Panc1 (cell line): Measurements from ENCODE around the gene F2RL1. TPM values are rescaled to one million over a fixed set of nuclear protein-coding genes. Genes with fewer than 3 reads are reported as not detected.

Source experiments
- ATAC-seq: fragments of 200-7000 bp; cut with Tn5 transposase; 2 replicates; pipeline ENCODE4 v1.9.1; 2020; ENCODE audit warnings: mild to moderate bottlenecking, moderate library complexity
- BruUV-seq: library from RNA; stranded (reverse); fragments of 400-500 nt; replicated peaks from 2 replicates; lab custom pipeline; 2021; lab: Mats Ljungman, UMichigan
- CTCF ChIA-PET: fragments of 300-600 bp; sonication (Branson Sonifier 250); formaldehyde crosslinking; loops from one replicate; lab custom pipeline; 2022; ENCODE audit warnings: antibody characterized with exemption; lab: Charles Lee
- POLR2A ChIA-PET: fragments of 300-600 bp; sonication (Branson Sonifier 250); formaldehyde crosslinking; loops from one replicate; lab custom pipeline; 2022; ENCODE audit warnings: antibody characterized with exemption; lab: Charles Lee
- DNase-seq: peaks from one replicate; pipeline ENCODE4 v3.0.0-alpha.2; 2010; ENCODE audit warnings: low read depth, low spot score
- H3K27ac ChIP-seq: 2 replicates; pipeline ENCODE4 v1.5.1; 2011; ENCODE audit warnings: mild to moderate bottlenecking, low read length, inconsistent platforms
- H3K27me3 ChIP-seq: fragments of 200-500 bp; sonication (Bioruptor generic); 2 replicates; pipeline ENCODE4 v1.6.0; 2014; ENCODE audit warnings: low read length, inconsistent platforms; ENCODE audit not compliant: control insufficient read depth, insufficient read depth
- H3K36me3 ChIP-seq: fragments of 200-500 bp; sonication (Bioruptor generic); 2 replicates; pipeline ENCODE4 v1.5.1; 2014; ENCODE audit warnings: inconsistent platforms, mild to moderate bottlenecking, low read length, moderate library complexity; ENCODE audit not compliant: control insufficient read depth, insufficient read depth
- H3K4me1 ChIP-seq: 2 replicates; pipeline ENCODE4 v1.5.1; 2011; ENCODE audit warnings: inconsistent platforms, mild to moderate bottlenecking, low read length, moderate library complexity; ENCODE audit not compliant: control insufficient read depth, insufficient read depth
- H3K4me3 ChIP-seq, 2 experiments: 2 replicates each; pipeline ENCODE4 v1.5.1; 2011 to 2012; ENCODE audit warnings: low read depth in 2 of 2, low read length in 2 of 2, mild to moderate bottlenecking in 2 of 2, inconsistent platforms in 1 of 2, moderate library complexity in 1 of 2
- H3K9me3 ChIP-seq: fragments of 200-500 bp; sonication (Bioruptor generic); 2 replicates; pipeline ENCODE4 v1.5.1; 2014; ENCODE audit warnings: low read depth, mild to moderate bottlenecking, inconsistent platforms, low read length, moderate library complexity; ENCODE audit not compliant: control insufficient read depth, insufficient read depth
- POLR2AphosphoS5 ChIP-seq: IDR thresholded peaks from 2 replicates; pipeline ENCODE4 v1.6.1; 2012; ENCODE audit warnings: mild to moderate bottlenecking, low read depth, low read length, moderate library complexity
- SIN3A ChIP-seq: IDR thresholded peaks from 2 replicates; pipeline ENCODE4 v1.6.1; 2012; ENCODE audit warnings: low read depth, mild to moderate bottlenecking, low read length, moderate library complexity, borderline replicate concordance; ENCODE audit not compliant: insufficient read depth
- TCF7L2 ChIP-seq: IDR thresholded peaks from 2 replicates; pipeline ENCODE4 v1.6.1; 2011; ENCODE audit warnings: mild to moderate bottlenecking, low read depth, low read length, inconsistent platforms
- in situ Hi-C: cut with HindIII; loops from 2 replicates; pipeline ENCODE4 v1.10.0; 2016; ENCODE audit warnings: low sequenced_read_pairs, low pct_unique_long_range_greater_than_20kb
- intact Hi-C: fragments of 100-400 bp; cut with micrococcal nuclease; formaldehyde crosslinking; loops from one replicate; pipeline ENCODE4 v1.10.0; 2022; ENCODE audit not compliant: unreplicated experiment
- total RNA-seq: library from RNA; stranded (reverse); gene quantifications from one replicate; pipeline ENCODE4 v1.2.1, GENCODE V29; 2021; ENCODE audit not compliant: unreplicated experiment
- TF ChIP-seq, protein P1 (sequence below): fragments of 450-650 bp; IDR thresholded peaks from 2 replicates; pipeline ENCODE4 v1.5.1; 2017; ENCODE audit warnings: mild to moderate bottlenecking
- TF ChIP-seq, protein P2 (sequence below), 2 experiments: IDR thresholded peaks; 2 replicates each; pipeline ENCODE4 v1.6.1; 2011 to 2012; ENCODE audit warnings: low read depth in 2 of 2, control low read depth in 1 of 2, low read length in 1 of 2, mild to moderate bottlenecking in 1 of 2, moderate library complexity in 1 of 2; ENCODE audit not compliant: insufficient read depth in 1 of 2

The F2RL1 gene
- total RNA-seq, 1 experiment from 2014 or later: 65.9 TPM

- BruUV-seq: no TSS peak
- intact Hi-C loops (no loop called here), in situ Hi-C loops (no loop called here)
- no peak for TF ChIP-seq TCF7L2
- TF ChIP-seq, protein P1, sequence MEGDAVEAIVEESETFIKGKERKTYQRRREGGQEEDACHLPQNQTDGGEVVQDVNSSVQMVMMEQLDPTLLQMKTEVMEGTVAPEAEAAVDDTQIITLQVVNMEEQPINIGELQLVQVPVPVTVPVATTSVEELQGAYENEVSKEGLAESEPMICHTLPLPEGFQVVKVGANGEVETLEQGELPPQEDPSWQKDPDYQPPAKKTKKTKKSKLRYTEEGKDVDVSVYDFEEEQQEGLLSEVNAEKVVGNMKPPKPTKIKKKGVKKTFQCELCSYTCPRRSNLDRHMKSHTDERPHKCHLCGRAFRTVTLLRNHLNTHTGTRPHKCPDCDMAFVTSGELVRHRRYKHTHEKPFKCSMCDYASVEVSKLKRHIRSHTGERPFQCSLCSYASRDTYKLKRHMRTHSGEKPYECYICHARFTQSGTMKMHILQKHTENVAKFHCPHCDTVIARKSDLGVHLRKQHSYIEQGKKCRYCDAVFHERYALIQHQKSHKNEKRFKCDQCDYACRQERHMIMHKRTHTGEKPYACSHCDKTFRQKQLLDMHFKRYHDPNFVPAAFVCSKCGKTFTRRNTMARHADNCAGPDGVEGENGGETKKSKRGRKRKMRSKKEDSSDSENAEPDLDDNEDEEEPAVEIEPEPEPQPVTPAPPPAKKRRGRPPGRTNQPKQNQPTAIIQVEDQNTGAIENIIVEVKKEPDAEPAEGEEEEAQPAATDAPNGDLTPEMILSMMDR: no peak
- no peak for TF ChIP-seq SIN3A
- TF ChIP-seq, protein P2, sequence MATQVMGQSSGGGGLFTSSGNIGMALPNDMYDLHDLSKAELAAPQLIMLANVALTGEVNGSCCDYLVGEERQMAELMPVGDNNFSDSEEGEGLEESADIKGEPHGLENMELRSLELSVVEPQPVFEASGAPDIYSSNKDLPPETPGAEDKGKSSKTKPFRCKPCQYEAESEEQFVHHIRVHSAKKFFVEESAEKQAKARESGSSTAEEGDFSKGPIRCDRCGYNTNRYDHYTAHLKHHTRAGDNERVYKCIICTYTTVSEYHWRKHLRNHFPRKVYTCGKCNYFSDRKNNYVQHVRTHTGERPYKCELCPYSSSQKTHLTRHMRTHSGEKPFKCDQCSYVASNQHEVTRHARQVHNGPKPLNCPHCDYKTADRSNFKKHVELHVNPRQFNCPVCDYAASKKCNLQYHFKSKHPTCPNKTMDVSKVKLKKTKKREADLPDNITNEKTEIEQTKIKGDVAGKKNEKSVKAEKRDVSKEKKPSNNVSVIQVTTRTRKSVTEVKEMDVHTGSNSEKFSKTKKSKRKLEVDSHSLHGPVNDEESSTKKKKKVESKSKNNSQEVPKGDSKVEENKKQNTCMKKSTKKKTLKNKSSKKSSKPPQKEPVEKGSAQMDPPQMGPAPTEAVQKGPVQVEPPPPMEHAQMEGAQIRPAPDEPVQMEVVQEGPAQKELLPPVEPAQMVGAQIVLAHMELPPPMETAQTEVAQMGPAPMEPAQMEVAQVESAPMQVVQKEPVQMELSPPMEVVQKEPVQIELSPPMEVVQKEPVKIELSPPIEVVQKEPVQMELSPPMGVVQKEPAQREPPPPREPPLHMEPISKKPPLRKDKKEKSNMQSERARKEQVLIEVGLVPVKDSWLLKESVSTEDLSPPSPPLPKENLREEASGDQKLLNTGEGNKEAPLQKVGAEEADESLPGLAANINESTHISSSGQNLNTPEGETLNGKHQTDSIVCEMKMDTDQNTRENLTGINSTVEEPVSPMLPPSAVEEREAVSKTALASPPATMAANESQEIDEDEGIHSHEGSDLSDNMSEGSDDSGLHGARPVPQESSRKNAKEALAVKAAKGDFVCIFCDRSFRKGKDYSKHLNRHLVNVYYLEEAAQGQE (IDR thresholded peaks at IDR 0.05; ENCODE audit: insufficient read depth in 1 of 2, low read depth in 2 of 2, low read length in 1 of 2): no peak
- TF ChIP-seq POLR2AphosphoS5: no peak
- CTCF ChIA-PET: no interaction called here
- DNase-seq (no peak), ATAC-seq (peak; percentile 57)
- H3K36me3 ChIP-seq: no peaks in the 10 kb centered on the region
- no peaks in the 10 kb centered on the region for H3K27me3 ChIP-seq
- H3K9me3 ChIP-seq: no peaks in the 10 kb centered on the region
- POLR2A ChIA-PET: no interaction called here
- peak overlapping the region; percentile 77 for H3K27ac ChIP-seq
- peaks cover 41% of the 10 kb centered on the region for H3K4me1 ChIP-seq
- H3K4me3 ChIP-seq: peak overlapping the region in 1 of 2 experiments; percentile 16; a peak in 1 of 4 replicates
Measured at GRCh38 chr5:76804266-76804665, 14.6 kb upstream of the F2RL1 start.

- TF ChIP-seq SIN3A: no peak
- TF ChIP-seq POLR2AphosphoS5: peak; percentile 62
- TF ChIP-seq, protein P2 (IDR thresholded peaks at IDR 0.05; ENCODE audit: insufficient read depth in 1 of 2, low read depth in 2 of 2, low read length in 1 of 2): no peak
- peak; percentile 96 for TF ChIP-seq TCF7L2
- TF ChIP-seq, protein P1: no peak
- Histone ChIP-seq H3K27me3 (no peaks in the 10 kb centered on the region), H3K36me3 (no peaks in the 10 kb centered on the region), H3K4me3 (peak overlapping the region; percentile 11 to 52), H3K9me3 (no peaks in the 10 kb centered on the region), H3K4me1 (peaks cover 54% of the 10 kb centered on the region), H3K27ac (peak overlapping the region; percentile 77)
- ChIA-PET CTCF (interaction anchor here (0.7 to 2.4 kb wide), 5 partner anchors 12 to 764 kb away, joined by 3 to 14 read pairs (median 5); partner anchors contain the start of gene F2RL1), POLR2A (interaction anchor here (0.6 to 1.7 kb wide), 10 partner anchors 11 to 94 kb away, joined by 3 to 14 read pairs (median 4); no protein-coding TSS in a partner anchor)
- in situ Hi-C loops: no loop called here
- intact Hi-C loops: no loop called here
- DNase-seq (peak; percentile 96), ATAC-seq (peak; percentile 86)
- TSS peak; percentile 97 for BruUV-seq
Measured at GRCh38 chr5:76805821-76806505, 12.9 kb upstream of the F2RL1 start.
